H1 (cell line): ENCODE results near the gene FIS1. TPM values are rescaled to one million over a fixed set of nuclear protein-coding genes. Genes with fewer than 3 reads are reported as not detected.

Source experiments
- CTCF ChIA-PET: fragments of 300-600 bp; sonication (Branson Sonifier 250); formaldehyde crosslinking; loops from one replicate; lab custom pipeline; 2021; ENCODE audit not compliant: partially characterized antibody; lab: Charles Lee
- POLR2A ChIA-PET: fragments of 300-600 bp; sonication (Branson Sonifier 250); formaldehyde crosslinking; loops from one replicate; lab custom pipeline; 2021; ENCODE audit warnings: inconsistent platforms; ENCODE audit not compliant: partially characterized antibody; lab: Charles Lee
- DNase-seq, 2 experiments: peaks; one replicate each; pipeline versions ENCODE4 v3.0.0 to v3.0.0-alpha.2; 2010 to 2022; ENCODE audit warnings: low spot score in 2 of 2, low read depth in 1 of 2, mixed read lengths in 1 of 2
- FAIRE-seq: peaks from 2 replicates; lab custom pipeline; 2011; peaks lifted over from hg19 to GRCh38; lab: Jason Lieb, UNC
- H2AFZ ChIP-seq: 2 replicates; pipeline ENCODE4 v1.8.1; 2012; ENCODE audit warnings: low read length, inconsistent platforms
- H2AK5ac ChIP-seq: 2 replicates; pipeline ENCODE4 v1.6.1; 2013; ENCODE audit warnings: low read depth, low read length
- H2BK120ac ChIP-seq: replicated peaks from 2 replicates; pipeline ENCODE3; 2013; ENCODE audit warnings: low read depth, low read length, inconsistent platforms
- H2BK12ac ChIP-seq: 2 replicates; pipeline ENCODE4 v1.6.1; 2013; ENCODE audit warnings: low read depth, low read length
- H2BK15ac ChIP-seq: 2 replicates; pipeline ENCODE4 v1.6.1; 2013; ENCODE audit warnings: low read length
- H2BK20ac ChIP-seq: 2 replicates; pipeline ENCODE4 v1.6.1; 2013; ENCODE audit warnings: low read length
- H2BK5ac ChIP-seq: 2 replicates; pipeline ENCODE4 v1.6.1; 2013; ENCODE audit warnings: low read depth, low read length
- H3K14ac ChIP-seq: 2 replicates; pipeline ENCODE4 v1.6.1; 2013; ENCODE audit warnings: inconsistent platforms; ENCODE audit not compliant: insufficient read length
- H3K18ac ChIP-seq: 2 replicates; pipeline ENCODE4 v1.6.1; 2013; ENCODE audit warnings: low read length; ENCODE audit errors: extremely low read depth
- H3K23ac ChIP-seq: 2 replicates; pipeline ENCODE4 v1.6.1; 2013; ENCODE audit warnings: inconsistent platforms; ENCODE audit not compliant: insufficient read length
- H3K23me2 ChIP-seq: 2 replicates; pipeline ENCODE4 v1.6.1; 2013; ENCODE audit warnings: low read depth, low read length
- H3K27ac ChIP-seq: 2 replicates; pipeline ENCODE4 v1.6.1; 2011; ENCODE audit warnings: low read depth, low read length, inconsistent platforms
- H3K27me3 ChIP-seq, 4 experiments: replicated peaks in 1 of 4; 1 replicate in 1 of 4; 2 replicates in 3 of 4; pipeline versions ENCODE4 v1.6.1 to v1.8.1; 2011 to 2013; ENCODE audit warnings: low read length in 3 of 4, mild to moderate bottlenecking in 3 of 4, inconsistent platforms in 2 of 4, mixed read lengths in 2 of 4, moderate library complexity in 1 of 4; ENCODE audit not compliant: control insufficient read depth in 3 of 4, insufficient read depth in 3 of 4; ENCODE audit errors: extremely low read depth in 1 of 4
- H3K36me3 ChIP-seq, 4 experiments: 2 replicates each; pipeline versions ENCODE4 v1.6.1 to v1.8.1; 2011 to 2013; ENCODE audit warnings: mild to moderate bottlenecking in 4 of 4, low read length in 3 of 4, moderate library complexity in 2 of 4, control low read depth in 1 of 4, inconsistent platforms in 1 of 4; ENCODE audit not compliant: insufficient read depth in 4 of 4, control insufficient read depth in 2 of 4
- H3K4ac ChIP-seq: replicated peaks from 2 replicates; pipeline ENCODE3; 2013; ENCODE audit warnings: low read length, low read depth, mixed read lengths, inconsistent platforms; ENCODE audit not compliant: insufficient read length
- H3K4me1 ChIP-seq, 4 experiments: replicated peaks in 1 of 4; 1 replicate in 1 of 4; 2 replicates in 3 of 4; pipeline versions ENCODE4 v1.6.1 to v1.8.1; 2011 to 2013; ENCODE audit warnings: low read length in 3 of 4, inconsistent platforms in 2 of 4, mixed read lengths in 1 of 4; ENCODE audit not compliant: insufficient read depth in 4 of 4, control insufficient read depth in 3 of 4
- H3K4me2 ChIP-seq, 2 experiments: 2 replicates each; pipeline versions ENCODE4 v1.6.1 to v1.8.1; 2011 to 2013; ENCODE audit warnings: low read depth in 2 of 2, low read length in 2 of 2, control low read depth in 1 of 2, inconsistent platforms in 1 of 2, mild to moderate bottlenecking in 1 of 2; ENCODE audit not compliant: insufficient read depth in 1 of 2
- H3K4me3 ChIP-seq, 4 experiments: fragments of 200-600, 300-600 bp in 1 of 4; sonication (generic), shearing (Covaris generic), sonication (Bioruptor Twin) in 1 of 4; 2 replicates each; pipeline versions ENCODE4 v1.5.1 to v1.8.1; 2011 to 2016; ENCODE audit warnings: low read length in 4 of 4, low read depth in 3 of 4, control low read depth in 2 of 4, inconsistent platforms in 2 of 4, mild to moderate bottlenecking in 2 of 4, mixed read lengths in 1 of 4, moderate library complexity in 1 of 4; ENCODE audit not compliant: insufficient read depth in 2 of 4; ENCODE audit errors: extremely low read depth in 1 of 4
- H3K56ac ChIP-seq: replicated peaks from 2 replicates; pipeline ENCODE3; 2013; ENCODE audit warnings: low read depth, mild to moderate bottlenecking, mixed read lengths, low read length, inconsistent platforms; ENCODE audit not compliant: insufficient read length
- H3K79me1 ChIP-seq: 2 replicates; pipeline ENCODE4 v1.6.1; 2013; ENCODE audit warnings: low read depth, low read length, control low read depth
- H3K79me2 ChIP-seq, 2 experiments: 2 replicates each; pipeline versions ENCODE4 v1.6.1 to v1.8.1; 2012 to 2013; ENCODE audit warnings: low read length in 2 of 2, mild to moderate bottlenecking in 2 of 2, inconsistent platforms in 1 of 2; ENCODE audit not compliant: insufficient read depth in 2 of 2, control insufficient read depth in 1 of 2
- H3K9ac ChIP-seq, 4 experiments: replicated peaks in 1 of 4; 1 replicate in 1 of 4; 2 replicates in 3 of 4; pipeline versions ENCODE4 v1.6.1 to v1.8.1; 2011 to 2013; ENCODE audit warnings: low read depth in 3 of 4, low read length in 3 of 4, control low read depth in 2 of 4, mild to moderate bottlenecking in 2 of 4, moderate library complexity in 2 of 4, inconsistent platforms in 1 of 4; ENCODE audit errors: extremely low read depth in 1 of 4
- H3K9me3 ChIP-seq, 2 experiments: 2 replicates each; pipeline versions ENCODE4 v1.6.1 to v1.8.1; 2012 to 2013; ENCODE audit warnings: mild to moderate bottlenecking in 2 of 2, moderate library complexity in 2 of 2, control low read depth in 1 of 2, inconsistent platforms in 1 of 2, low read depth in 1 of 2, low read length in 1 of 2, mixed read lengths in 1 of 2; ENCODE audit not compliant: insufficient read depth in 2 of 2
- H4K20me1 ChIP-seq, 2 experiments: replicated peaks in 1 of 2; 2 replicates each; pipeline versions ENCODE3 to v1.8.1; 2011 to 2013; ENCODE audit warnings: inconsistent platforms in 2 of 2, low read length in 2 of 2, mild to moderate bottlenecking in 1 of 2; ENCODE audit not compliant: insufficient read depth in 2 of 2, control insufficient read depth in 1 of 2
- H4K5ac ChIP-seq: 2 replicates; pipeline ENCODE4 v1.6.1; 2013; ENCODE audit warnings: low read length, low read depth, mixed read lengths, inconsistent platforms; ENCODE audit not compliant: insufficient read length
- H4K8ac ChIP-seq: 2 replicates; pipeline ENCODE4 v1.8.0; 2013; ENCODE audit warnings: mild to moderate bottlenecking, moderate library complexity, low read length, inconsistent platforms; ENCODE audit not compliant: insufficient read depth; ENCODE audit errors: extremely low read depth
- H4K91ac ChIP-seq: replicated peaks from 2 replicates; pipeline ENCODE3; 2013; ENCODE audit warnings: low read length, mixed read lengths, inconsistent platforms; ENCODE audit not compliant: insufficient read length
- BACH1 ChIP-seq: IDR thresholded peaks from 2 replicates; pipeline ENCODE4 v1.6.1; 2012; ENCODE audit warnings: low read length, improper control_type of control experiment
- CHD1 ChIP-seq: IDR thresholded peaks from 2 replicates; pipeline ENCODE4 v1.6.1; 2012; ENCODE audit warnings: low read depth, low read length, improper control_type of control experiment
- CTCF ChIP-seq, 3 experiments: IDR thresholded peaks; 1 replicate in 2 of 3; 2 replicates in 1 of 3; pipeline versions ENCODE4 v1.5.1 to v1.6.1; 2011; ENCODE audit warnings: low read length in 3 of 3, mild to moderate bottlenecking in 3 of 3, inconsistent platforms in 2 of 3, low read depth in 1 of 3, moderate library complexity in 1 of 3; ENCODE audit not compliant: insufficient read depth in 1 of 3; ENCODE audit errors: control extremely low read depth in 1 of 3
- HDAC6 ChIP-seq: IDR thresholded peaks from one replicate; pipeline ENCODE4 v1.7.1; 2012; ENCODE audit warnings: low read depth, mild to moderate bottlenecking, inconsistent platforms, low read length, moderate library complexity
- JUN ChIP-seq: IDR thresholded peaks from 2 replicates; pipeline ENCODE4 v1.6.1; 2011; ENCODE audit warnings: low read depth, mild to moderate bottlenecking, improper control_type of control experiment, low read length
- KDM5A ChIP-seq: fragments of 200-600 bp; IDR thresholded peaks from 2 replicates; pipeline ENCODE4 v1.7.1; 2012; ENCODE audit warnings: mild to moderate bottlenecking, low read length, inconsistent platforms, mixed read lengths
- NANOG ChIP-seq: IDR thresholded peaks from 2 replicates; pipeline ENCODE4 v1.6.1; 2011; ENCODE audit warnings: low read length, low read depth, mild to moderate bottlenecking, inconsistent platforms; ENCODE audit not compliant: insufficient read depth, poor library complexity, severe bottlenecking
- POLR2AphosphoS5 ChIP-seq: IDR thresholded peaks from 2 replicates; pipeline ENCODE4 v1.6.1; 2011; ENCODE audit warnings: low read depth, low read length
- POU5F1 ChIP-seq: IDR thresholded peaks from 2 replicates; pipeline ENCODE4 v1.6.1; 2011; ENCODE audit warnings: low read depth, mild to moderate bottlenecking, low read length, moderate library complexity
- SIN3A ChIP-seq, 2 experiments: IDR thresholded peaks in 1 of 2; conservative IDR thresholded peaks in 1 of 2; 2 replicates each; pipeline ENCODE4 v1.6.1; 2011 to 2012; ENCODE audit warnings: low read length in 2 of 2, improper control_type of control experiment in 1 of 2, low read depth in 1 of 2, mild to moderate bottlenecking in 1 of 2
- SUZ12 ChIP-seq: fragments of 200-600 bp; sonication (generic); IDR thresholded peaks from 2 replicates; pipeline ENCODE4 v1.6.1; 2012; ENCODE audit warnings: mild to moderate bottlenecking, inconsistent platforms, low read length, moderate library complexity, mixed read lengths
- YY1 ChIP-seq: IDR thresholded peaks from 2 replicates; pipeline ENCODE4 v1.6.1; 2011; ENCODE audit warnings: low read depth, mild to moderate bottlenecking, low read length
- WGBS, 2 experiments: shearing (Covaris generic) in 1 of 2; methylation state at CpG; one replicate each; pipeline versions ENCODE4 v1.1.6 to v1.1.7; 2013 to 2015; ENCODE audit warnings: low lambda C conversion rate in 2 of 2, mixed read lengths in 2 of 2, inconsistent platforms in 1 of 2, low coverage in 1 of 2, missing lambda C conversion rate in 1 of 2; ENCODE audit not compliant: insufficient replicate concordance in 2 of 2, insufficient coverage in 1 of 2, insufficient read length in 1 of 2; ENCODE audit errors: extremely low coverage in 1 of 2, missing lambda C conversion rate in 1 of 2; 5-methylcytosine and 5-hydroxymethylcytosine counted together
- polyA plus RNA-seq, 7 experiments: library from polyadenylated mRNA; depleted of rRNA in 3 of 7; stranded (reverse) in 5 of 7; unstranded in 2 of 7; fragments of >200 nt in 5 of 7; fragments of 200-250 nt in 2 of 7; gene quantifications; 1 replicate in 5 of 7; 2 replicates in 1 of 7; 4 replicates in 1 of 7; pipeline versions ENCODE4 v1.2.1 to v1.2.3, GENCODE V29; 2011 to 2013; ENCODE audit warnings: missing spikeins in 2 of 7, mixed read lengths in 2 of 7
- total RNA-seq: library from RNA; stranded (reverse); fragmentation: NEBNext Ultra II Directional; extraction: Animal tissue kit (Norgen Biotek cat#: 25700); gene quantifications from 2 replicates; pipeline ENCODE4 v1.2.1, GENCODE V29; 2021

FIS1 gene
- total and polyA plus RNA-seq, 2 of the 8 experiments (the other 6 are each of a cell fraction or from before 2014, with no cell fraction given), result 128 to 195 TPM

GRCh38 chr7:101250324-101250723 is 5.4 kb upstream of the FIS1 start:
- ChIA-PET POLR2A (interaction anchor here (1.6 to 1.7 kb wide), 2 partner anchors 13 to 24 kb away, joined by 5 to 6 read pairs; partner anchors contain the start of gene CLDN15), CTCF (no interaction called here)
- H3K36me3 ChIP-seq, result peaks cover 0 to 7% (median 1%) of the 10 kb centered on the region in 4 experiments; a peak in 1 of 8 replicates
- H3K56ac ChIP-seq, result no peak overlapping the region
- H3K79me1 ChIP-seq, result peaks cover 7% of the 10 kb centered on the region; the same call in 1 of the 2 replicates
- H3K14ac ChIP-seq, result no peak overlapping the region
- H2BK15ac ChIP-seq, result no peak overlapping the region
- H2AK5ac ChIP-seq, result no peak overlapping the region
- H4K91ac ChIP-seq, result no peak overlapping the region
- no peak overlapping the region for H4K8ac ChIP-seq
- no peak overlapping the region for H2BK120ac ChIP-seq
- H3K23ac ChIP-seq, result no peak overlapping the region
- no peak overlapping the region for H3K4ac ChIP-seq
- no peak overlapping the region for H3K18ac ChIP-seq
- H3K27me3 ChIP-seq, result no peaks in the 10 kb centered on the region
- DNase-seq, result no peak
- no peak overlapping the region for H3K4me3 ChIP-seq
- peaks cover 0 to 46% of the 10 kb centered on the region in 2 experiments; a peak in 3 of 4 replicates for H3K79me2 ChIP-seq
- no peak overlapping the region for H4K5ac ChIP-seq
- no peaks in the 10 kb centered on the region; a peak in 2 of 7 replicates for H3K4me1 ChIP-seq
- H3K27ac ChIP-seq, result no peak overlapping the region
- no peak overlapping the region for H2AFZ ChIP-seq
- no peak overlapping the region for H2BK12ac ChIP-seq
- H3K9me3 ChIP-seq, result no peaks in the 10 kb centered on the region
- no peak overlapping the region; a peak in 1 of 4 replicates for H3K4me2 ChIP-seq
- WGBS, 2 experiments, result 93% methylated on average over 3 of the region's 3 CpGs; no CpG with 5 or more reads in 1 of the 2 experiments
- no peak overlapping the region for H3K9ac ChIP-seq
- no peak overlapping the region for H2BK5ac ChIP-seq
- FAIRE-seq, result no peak
- peaks cover 10% of the 10 kb centered on the region; the same call in 1 of the 2 replicates for H3K23me2 ChIP-seq
- peaks cover 0 to 3% of the 10 kb centered on the region in 2 experiments for H4K20me1 ChIP-seq
- H2BK20ac ChIP-seq, result no peak overlapping the region
- TF ChIP-seq KDM5A (no peak), NANOG (no peak), JUN (no peak), HDAC6 (no peak), SUZ12 (no peak), BACH1 (no peak), CTCF (IDR thresholded peaks at IDR 0.05; ENCODE audit: control extremely low read depth in 1 of 3, insufficient read depth in 1 of 3, low read depth in 1 of 3, low read length in 3 of 3) (no peak), POLR2AphosphoS5 (no peak), POU5F1 (no peak), YY1 (no peak), CHD1 (no peak), SIN3A (conservative IDR thresholded peaks at IDR 0.05 in 1 of 2, IDR thresholded peaks at IDR 0.05 in 1 of 2; ENCODE audit: low read depth in 1 of 2, low read length in 2 of 2) (no peak)
